ENCODE measurements around the gene SGMS2. TPM values are rescaled to one million over a fixed set of nuclear protein-coding genes. Genes with fewer than 3 reads are reported as not detected.

SGMS2 gene
- polyA plus RNA-seq, 1 experiment: 22.6 TPM

GRCh38 chr4:107804956-107805355 is 19.8 kb upstream of the SGMS2 start:
- POLR2A ChIA-PET: no interaction called here
- Histone ChIP-seq H3K36me3 (ENCODE audit: control insufficient read depth, insufficient read depth, low read length) (no peaks in the 10 kb centered on the region), H3K4me3 (ENCODE audit: low read depth, low read length) (no peak overlapping the region), H3K27me3 (ENCODE audit: control insufficient read depth, insufficient read depth, low read length) (no peaks in the 10 kb centered on the region; the same call in 1 of the 2 replicates)
- no peak for DNase-seq (ENCODE audit: low read depth)
- CTCF ChIA-PET: no interaction called here
- TF ChIP-seq, protein P1, sequence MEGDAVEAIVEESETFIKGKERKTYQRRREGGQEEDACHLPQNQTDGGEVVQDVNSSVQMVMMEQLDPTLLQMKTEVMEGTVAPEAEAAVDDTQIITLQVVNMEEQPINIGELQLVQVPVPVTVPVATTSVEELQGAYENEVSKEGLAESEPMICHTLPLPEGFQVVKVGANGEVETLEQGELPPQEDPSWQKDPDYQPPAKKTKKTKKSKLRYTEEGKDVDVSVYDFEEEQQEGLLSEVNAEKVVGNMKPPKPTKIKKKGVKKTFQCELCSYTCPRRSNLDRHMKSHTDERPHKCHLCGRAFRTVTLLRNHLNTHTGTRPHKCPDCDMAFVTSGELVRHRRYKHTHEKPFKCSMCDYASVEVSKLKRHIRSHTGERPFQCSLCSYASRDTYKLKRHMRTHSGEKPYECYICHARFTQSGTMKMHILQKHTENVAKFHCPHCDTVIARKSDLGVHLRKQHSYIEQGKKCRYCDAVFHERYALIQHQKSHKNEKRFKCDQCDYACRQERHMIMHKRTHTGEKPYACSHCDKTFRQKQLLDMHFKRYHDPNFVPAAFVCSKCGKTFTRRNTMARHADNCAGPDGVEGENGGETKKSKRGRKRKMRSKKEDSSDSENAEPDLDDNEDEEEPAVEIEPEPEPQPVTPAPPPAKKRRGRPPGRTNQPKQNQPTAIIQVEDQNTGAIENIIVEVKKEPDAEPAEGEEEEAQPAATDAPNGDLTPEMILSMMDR (IDR thresholded peaks at IDR 0.05; ENCODE audit: insufficient read depth, low read depth, low read length): no peak

GRCh38 chr4:107806196-107806595 is 18.5 kb upstream of the SGMS2 start:
- H3K4me3 ChIP-seq (ENCODE audit: low read depth, low read length): no peak overlapping the region
- DNase-seq (ENCODE audit: low read depth): no peak
- H3K36me3 ChIP-seq (ENCODE audit: control insufficient read depth, insufficient read depth, low read length): no peaks in the 10 kb centered on the region
- TF ChIP-seq, protein P1 (IDR thresholded peaks at IDR 0.05; ENCODE audit: insufficient read depth, low read depth, low read length): no peak
- CTCF ChIA-PET: no interaction called here
- POLR2A ChIA-PET: no interaction called here
- H3K27me3 ChIP-seq (ENCODE audit: control insufficient read depth, insufficient read depth, low read length): no peaks in the 10 kb centered on the region; the same call in 1 of the 2 replicates

DNA sequence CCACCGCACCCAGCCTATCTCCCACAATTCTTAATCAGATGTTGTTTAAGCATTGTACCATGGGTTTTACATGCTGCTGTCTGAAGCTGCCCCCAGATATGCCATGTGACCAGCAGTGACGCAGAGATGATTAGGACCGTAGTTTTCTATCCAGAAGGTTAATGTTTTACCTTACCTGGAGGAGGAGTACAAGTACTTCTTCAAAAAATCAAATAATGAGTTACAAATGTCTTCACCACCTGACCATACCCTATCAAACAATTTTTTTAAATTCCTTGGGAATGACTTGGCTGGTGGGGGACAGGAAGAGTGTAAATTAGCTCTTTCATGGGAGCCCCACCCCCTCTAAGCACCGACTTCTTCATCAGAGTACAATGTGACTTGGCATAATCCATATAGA is 16.2 kb upstream of the SGMS2 start:
- Histone ChIP-seq H3K36me3 (ENCODE audit: control insufficient read depth, insufficient read depth, low read length) (no peaks in the 10 kb centered on the region), H3K27me3 (ENCODE audit: control insufficient read depth, insufficient read depth, low read length) (no peaks in the 10 kb centered on the region; the same call in 1 of the 2 replicates), H3K4me3 (ENCODE audit: low read depth, low read length) (no peak overlapping the region)
- ChIA-PET POLR2A (no interaction called here), CTCF (no interaction called here)
- TF ChIP-seq, protein P1 (IDR thresholded peaks at IDR 0.05; ENCODE audit: insufficient read depth, low read depth, low read length): no peak
- no peak for DNase-seq (ENCODE audit: low read depth)

DNA sequence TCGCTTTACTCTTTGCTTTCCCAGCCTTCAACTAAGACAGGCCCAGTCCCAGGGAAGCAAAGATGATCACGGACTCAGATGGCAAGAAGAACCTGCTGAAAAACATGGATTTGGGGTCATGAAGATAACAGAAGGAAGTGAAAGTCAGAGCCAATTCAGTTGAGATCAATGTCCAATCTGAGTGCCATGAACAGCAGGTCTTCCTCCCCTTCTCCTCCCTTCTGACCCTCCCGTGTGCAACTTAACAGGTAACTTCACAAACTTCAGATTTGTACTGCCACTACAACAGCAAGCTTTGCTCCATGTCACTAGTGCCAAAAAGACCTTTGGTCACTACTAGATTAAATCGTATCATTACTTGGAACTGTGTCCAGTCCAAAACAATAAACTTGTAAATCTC is 15.5 kb upstream of the SGMS2 start:
- CTCF ChIA-PET: interaction anchor here (1.5 kb wide), 1 partner anchor 10 kb away, joined by 5 read pairs; no protein-coding TSS in a partner anchor
- no peak overlapping the region for H3K4me3 ChIP-seq (ENCODE audit: low read depth, low read length)
- POLR2A ChIA-PET: no interaction called here
- TF ChIP-seq, protein P1 (IDR thresholded peaks at IDR 0.05; ENCODE audit: insufficient read depth, low read depth, low read length): no peak
- no peaks in the 10 kb centered on the region for H3K36me3 ChIP-seq (ENCODE audit: control insufficient read depth, insufficient read depth, low read length)
- DNase-seq (ENCODE audit: low read depth): no peak
- no peaks in the 10 kb centered on the region; the same call in 1 of the 2 replicates for H3K27me3 ChIP-seq (ENCODE audit: control insufficient read depth, insufficient read depth, low read length)

DNA sequence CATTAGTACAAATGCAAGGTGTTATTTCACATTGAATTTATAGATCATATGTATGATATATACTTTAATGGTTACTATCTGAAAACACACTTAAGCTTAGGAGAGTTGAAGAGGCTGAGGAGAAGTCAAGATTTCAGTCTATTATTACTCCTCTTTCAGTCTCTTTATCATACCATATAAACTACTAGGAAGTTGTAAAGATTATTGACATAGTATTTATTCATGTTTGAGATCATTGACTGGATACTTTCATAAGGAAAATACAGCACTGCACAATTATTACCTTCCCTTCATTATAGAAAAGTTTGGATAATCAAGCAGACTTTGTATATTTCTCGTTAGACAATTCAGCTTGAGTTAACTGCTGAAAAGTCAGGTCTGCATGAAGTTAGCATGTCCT is 10.0 kb upstream of the SGMS2 start:
- CTCF ChIA-PET: no interaction called here

More for the DNA sequence above, 10.0 kb upstream of the SGMS2 start:
- TF ChIP-seq, protein P1 (IDR thresholded peaks at IDR 0.05; ENCODE audit: insufficient read depth, low read depth, low read length): no peak
- no peak overlapping the region for H3K4me3 ChIP-seq (ENCODE audit: low read depth, low read length)
- H3K27me3 ChIP-seq (ENCODE audit: control insufficient read depth, insufficient read depth, low read length): no peaks in the 10 kb centered on the region
- POLR2A ChIA-PET: no interaction called here
- no peak for DNase-seq (ENCODE audit: low read depth)
- H3K36me3 ChIP-seq (ENCODE audit: control insufficient read depth, insufficient read depth, low read length): no peaks in the 10 kb centered on the region
